Glutamatergic neuron (in vitro differentiated cells): Measurements from ENCODE around the gene GPR17. TPM values are rescaled to one million over a fixed set of nuclear protein-coding genes. Genes with fewer than 3 reads are reported as not detected.

ENCODE experiments used
- DNase-seq: peaks from one replicate; pipeline ENCODE4 v3.0.0; 2022
- H3K27ac Mint-ChIP-seq: one replicate; pipeline ENCODE4 v1.8.0; 2020; ENCODE audit warnings: mild to moderate bottlenecking, mixed read lengths, inconsistent platforms; ENCODE audit not compliant: unreplicated experiment
- H3K27me3 Mint-ChIP-seq: one replicate; pipeline ENCODE4 v1.8.0; 2020; ENCODE audit warnings: mild to moderate bottlenecking, moderate library complexity, mixed read lengths, inconsistent platforms; ENCODE audit not compliant: unreplicated experiment
- H3K36me3 Mint-ChIP-seq: one replicate; pipeline ENCODE4 v1.8.0; 2020; ENCODE audit warnings: mild to moderate bottlenecking, mixed read lengths, inconsistent platforms; ENCODE audit not compliant: unreplicated experiment
- H3K4me1 Mint-ChIP-seq: one replicate; pipeline ENCODE4 v1.8.0; 2020; ENCODE audit warnings: mild to moderate bottlenecking, low read depth, mixed read lengths, inconsistent platforms; ENCODE audit not compliant: unreplicated experiment
- H3K4me3 Mint-ChIP-seq: one replicate; pipeline ENCODE4 v1.8.0; 2020; ENCODE audit warnings: mild to moderate bottlenecking, mixed read lengths, inconsistent platforms; ENCODE audit not compliant: unreplicated experiment
- H3K9me3 Mint-ChIP-seq: one replicate; pipeline ENCODE4 v1.8.0; 2020; ENCODE audit warnings: mild to moderate bottlenecking, moderate library complexity, mixed read lengths, inconsistent platforms; ENCODE audit not compliant: unreplicated experiment
- total RNA-seq: library from RNA; stranded (reverse); fragmentation: NEBNext Ultra II Directional; extraction: Animal tissue kit (Norgen Biotek cat#: 25700); gene quantifications from one replicate; pipeline ENCODE4 v1.2.1, GENCODE V29; 2021; ENCODE audit not compliant: unreplicated experiment
- TF ChIP-seq, protein P1 (sequence below): fragments of 200-600 bp; sonication (generic); IDR thresholded peaks from one replicate; pipeline ENCODE4 v1.5.0; 2021; ENCODE audit not compliant: partially characterized antibody, unreplicated experiment

Gene GPR17
- total RNA-seq, 1 donor from 2014 or later = not detected

GRCh38 chr2:127649684-127650040 lies 3.7 kb downstream of the GPR17 start:
- peak; percentile 90 for DNase-seq
- no peak overlapping the region for H3K4me3 Mint-ChIP-seq
- H3K36me3 Mint-ChIP-seq = no peaks in the 10 kb centered on the region
- H3K9me3 Mint-ChIP-seq = peaks cover 2% of the 10 kb centered on the region
- peaks cover 1% of the 10 kb centered on the region for H3K4me1 Mint-ChIP-seq
- TF ChIP-seq, protein P1, sequence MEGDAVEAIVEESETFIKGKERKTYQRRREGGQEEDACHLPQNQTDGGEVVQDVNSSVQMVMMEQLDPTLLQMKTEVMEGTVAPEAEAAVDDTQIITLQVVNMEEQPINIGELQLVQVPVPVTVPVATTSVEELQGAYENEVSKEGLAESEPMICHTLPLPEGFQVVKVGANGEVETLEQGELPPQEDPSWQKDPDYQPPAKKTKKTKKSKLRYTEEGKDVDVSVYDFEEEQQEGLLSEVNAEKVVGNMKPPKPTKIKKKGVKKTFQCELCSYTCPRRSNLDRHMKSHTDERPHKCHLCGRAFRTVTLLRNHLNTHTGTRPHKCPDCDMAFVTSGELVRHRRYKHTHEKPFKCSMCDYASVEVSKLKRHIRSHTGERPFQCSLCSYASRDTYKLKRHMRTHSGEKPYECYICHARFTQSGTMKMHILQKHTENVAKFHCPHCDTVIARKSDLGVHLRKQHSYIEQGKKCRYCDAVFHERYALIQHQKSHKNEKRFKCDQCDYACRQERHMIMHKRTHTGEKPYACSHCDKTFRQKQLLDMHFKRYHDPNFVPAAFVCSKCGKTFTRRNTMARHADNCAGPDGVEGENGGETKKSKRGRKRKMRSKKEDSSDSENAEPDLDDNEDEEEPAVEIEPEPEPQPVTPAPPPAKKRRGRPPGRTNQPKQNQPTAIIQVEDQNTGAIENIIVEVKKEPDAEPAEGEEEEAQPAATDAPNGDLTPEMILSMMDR = peak; percentile 90
- peaks cover 1% of the 10 kb centered on the region for H3K27me3 Mint-ChIP-seq
- no peak overlapping the region for H3K27ac Mint-ChIP-seq

DNA sequence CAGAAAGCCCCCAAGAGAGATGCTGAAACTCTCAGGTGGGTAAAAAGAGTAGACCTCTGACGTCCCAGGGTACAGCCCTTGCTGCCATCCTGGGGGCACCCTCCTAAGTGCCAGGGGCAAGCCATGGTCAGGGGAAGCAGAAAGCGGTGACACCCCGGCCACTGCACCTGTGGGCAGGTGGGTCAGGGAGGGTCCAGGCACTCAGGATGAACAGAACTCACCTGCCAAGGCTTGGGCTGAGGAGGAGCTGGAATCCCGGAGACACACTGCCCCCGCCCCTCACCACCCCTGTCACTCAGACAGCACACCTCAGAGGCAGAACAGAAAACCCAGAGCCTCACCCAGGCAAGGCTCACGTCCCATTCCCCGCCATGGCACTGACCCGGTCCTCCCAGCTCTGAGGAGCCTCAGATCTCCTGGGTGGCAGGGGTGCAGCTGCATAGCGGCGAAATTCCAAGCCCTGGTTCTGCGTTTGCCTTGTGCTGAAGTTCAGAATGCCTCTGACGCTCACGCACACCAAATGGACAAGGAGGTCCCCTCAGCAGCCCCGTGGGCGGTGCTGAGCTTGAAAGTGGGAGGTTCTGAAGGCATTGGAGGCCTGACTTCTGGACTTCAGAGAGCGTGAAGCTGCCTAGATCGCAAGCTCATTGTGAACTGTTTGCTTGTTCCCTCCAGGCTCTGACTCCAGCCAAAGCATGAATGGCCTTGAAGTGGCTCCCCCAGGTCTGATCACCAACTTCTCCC lies 4.3 kb downstream of the GPR17 start:
- no peak for DNase-seq
- TF ChIP-seq, protein P1 = peak; percentile 53
- peaks cover 4% of the 10 kb centered on the region for H3K9me3 Mint-ChIP-seq
- no peaks in the 10 kb centered on the region for H3K27me3 Mint-ChIP-seq
- H3K4me1 Mint-ChIP-seq = peaks cover under 1% of the 10 kb centered on the region
- no peak overlapping the region for H3K27ac Mint-ChIP-seq
- no peaks in the 10 kb centered on the region for H3K36me3 Mint-ChIP-seq
- H3K4me3 Mint-ChIP-seq = no peak overlapping the region

DNA sequence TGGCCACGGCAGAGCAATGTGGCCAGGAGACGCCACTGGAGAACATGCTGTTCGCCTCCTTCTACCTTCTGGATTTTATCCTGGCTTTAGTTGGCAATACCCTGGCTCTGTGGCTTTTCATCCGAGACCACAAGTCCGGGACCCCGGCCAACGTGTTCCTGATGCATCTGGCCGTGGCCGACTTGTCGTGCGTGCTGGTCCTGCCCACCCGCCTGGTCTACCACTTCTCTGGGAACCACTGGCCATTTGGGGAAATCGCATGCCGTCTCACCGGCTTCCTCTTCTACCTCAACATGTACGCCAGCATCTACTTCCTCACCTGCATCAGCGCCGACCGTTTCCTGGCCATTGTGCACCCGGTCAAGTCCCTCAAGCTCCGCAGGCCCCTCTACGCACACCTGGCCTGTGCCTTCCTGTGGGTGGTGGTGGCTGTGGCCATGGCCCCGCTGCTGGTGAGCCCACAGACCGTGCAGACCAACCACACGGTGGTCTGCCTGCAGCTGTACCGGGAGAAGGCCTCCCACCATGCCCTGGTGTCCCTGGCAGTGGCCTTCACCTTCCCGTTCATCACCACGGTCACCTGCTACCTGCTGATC lies 4.9 kb downstream of the GPR17 start:
- TF ChIP-seq, protein P1 = no peak
- DNase-seq = no peak
- Mint-ChIP-seq H3K27ac (no peak overlapping the region), H3K4me3 (no peak overlapping the region), H3K27me3 (no peaks in the 10 kb centered on the region), H3K36me3 (no peaks in the 10 kb centered on the region), H3K9me3 (peaks cover 4% of the 10 kb centered on the region), H3K4me1 (peaks cover 4% of the 10 kb centered on the region)

DNA sequence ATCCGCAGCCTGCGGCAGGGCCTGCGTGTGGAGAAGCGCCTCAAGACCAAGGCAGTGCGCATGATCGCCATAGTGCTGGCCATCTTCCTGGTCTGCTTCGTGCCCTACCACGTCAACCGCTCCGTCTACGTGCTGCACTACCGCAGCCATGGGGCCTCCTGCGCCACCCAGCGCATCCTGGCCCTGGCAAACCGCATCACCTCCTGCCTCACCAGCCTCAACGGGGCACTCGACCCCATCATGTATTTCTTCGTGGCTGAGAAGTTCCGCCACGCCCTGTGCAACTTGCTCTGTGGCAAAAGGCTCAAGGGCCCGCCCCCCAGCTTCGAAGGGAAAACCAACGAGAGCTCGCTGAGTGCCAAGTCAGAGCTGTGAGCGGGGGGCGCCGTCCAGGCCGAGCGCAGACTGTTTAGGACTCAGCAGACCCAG lies 5.4 kb downstream of the GPR17 start:
- peaks cover 4% of the 10 kb centered on the region for H3K9me3 Mint-ChIP-seq
- H3K4me3 Mint-ChIP-seq = no peak overlapping the region
- peaks cover 4% of the 10 kb centered on the region for H3K4me1 Mint-ChIP-seq
- TF ChIP-seq, protein P1 = no peak
- no peak for DNase-seq
- no peaks in the 10 kb centered on the region for H3K36me3 Mint-ChIP-seq
- no peak overlapping the region for H3K27ac Mint-ChIP-seq
- H3K27me3 Mint-ChIP-seq = no peaks in the 10 kb centered on the region

DNA sequence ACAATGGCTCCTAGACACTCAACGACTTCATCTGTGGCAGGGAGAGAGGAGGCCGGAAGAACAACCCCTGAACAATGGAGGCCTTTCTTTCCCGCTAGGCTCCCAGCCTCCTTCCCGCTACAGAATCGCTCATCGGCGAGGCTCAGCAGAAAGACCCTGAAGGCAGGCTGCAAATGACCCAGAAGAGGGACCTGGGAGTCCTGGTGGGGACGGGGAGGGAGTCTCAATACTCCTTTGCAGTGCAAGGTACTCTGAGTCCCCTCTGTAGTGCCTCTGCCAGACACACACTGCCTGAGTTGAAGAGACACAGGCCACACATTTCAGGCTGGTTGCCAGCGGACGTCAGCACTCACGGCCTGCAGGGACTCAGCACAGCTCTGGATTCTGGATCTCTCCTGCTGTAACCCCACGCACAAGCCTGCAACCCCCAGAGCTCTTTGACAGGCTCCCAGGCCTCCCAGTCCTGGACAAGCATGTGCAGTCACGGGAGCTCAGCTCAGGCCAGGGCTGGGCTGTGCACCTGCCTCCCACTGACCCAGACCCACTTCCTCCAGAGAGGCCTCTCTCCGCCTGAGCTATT lies 6.1 kb downstream of the GPR17 start:
- Mint-ChIP-seq H3K27ac (no peak overlapping the region), H3K4me3 (no peak overlapping the region), H3K36me3 (no peaks in the 10 kb centered on the region), H3K27me3 (no peaks in the 10 kb centered on the region), H3K4me1 (peaks cover 4% of the 10 kb centered on the region), H3K9me3 (peaks cover 4% of the 10 kb centered on the region)
- TF ChIP-seq, protein P1 = no peak
- no peak for DNase-seq
